ENCODE data around the gene GUCY1A2. TPM values are rescaled to one million over a fixed set of nuclear protein-coding genes. Genes with fewer than 3 reads are reported as not detected.

The GUCY1A2 gene
- total RNA-seq, 4 donors from 2014 or later = 2.4 to 17.0 (median 9.9) TPM

GRCh38 chr11:106821291-106821690, 197.0 kb downstream of the GUCY1A2 start:
- no peak for TF ChIP-seq CTCF (IDR thresholded peaks at IDR 0.05; ENCODE audit: low read depth)

- no peak for TF ChIP-seq CTCF (IDR thresholded peaks at IDR 0.05; ENCODE audit: low read depth)
Measured at GRCh38 chr11:106818443-106818842, 199.8 kb downstream of the GUCY1A2 start.

GRCh38 chr11:106815209-106815608, 203.1 kb downstream of the GUCY1A2 start:
- TF ChIP-seq CTCF (IDR thresholded peaks at IDR 0.05; ENCODE audit: low read depth) = no peak

GRCh38 chr11:106813806-106814205, 204.5 kb downstream of the GUCY1A2 start:
- TF ChIP-seq CTCF (IDR thresholded peaks at IDR 0.05; ENCODE audit: low read depth) = no peak

GRCh38 chr11:106794058-106794457, 224.2 kb downstream of the GUCY1A2 start:
- no peak for TF ChIP-seq CTCF (IDR thresholded peaks at IDR 0.05; ENCODE audit: low read depth)

GRCh38 chr11:106789406-106789805, 228.9 kb downstream of the GUCY1A2 start:
- TF ChIP-seq CTCF (IDR thresholded peaks at IDR 0.05; ENCODE audit: low read depth) = no peak

- no peak for TF ChIP-seq CTCF (IDR thresholded peaks at IDR 0.05; ENCODE audit: low read depth)
Measured at GRCh38 chr11:106787454-106787853, 230.8 kb downstream of the GUCY1A2 start.
